GM21737 (cell line): Measurements from ENCODE around the gene KLK15.
"Not testable (repeated sequence)": the region's sequence is repeated elsewhere in the genome, so short reads cannot be mapped to it uniquely, and the experiment has no call there.

Source experiments
- ATAC-seq: cut with Tn5 transposase; IDR thresholded peaks from one replicate; pipeline ENCODE4 v1.9.1; 2021; ENCODE audit warnings: mild to moderate bottlenecking, moderate library complexity; ENCODE audit not compliant: unreplicated experiment

KLK15 gene

DNA sequence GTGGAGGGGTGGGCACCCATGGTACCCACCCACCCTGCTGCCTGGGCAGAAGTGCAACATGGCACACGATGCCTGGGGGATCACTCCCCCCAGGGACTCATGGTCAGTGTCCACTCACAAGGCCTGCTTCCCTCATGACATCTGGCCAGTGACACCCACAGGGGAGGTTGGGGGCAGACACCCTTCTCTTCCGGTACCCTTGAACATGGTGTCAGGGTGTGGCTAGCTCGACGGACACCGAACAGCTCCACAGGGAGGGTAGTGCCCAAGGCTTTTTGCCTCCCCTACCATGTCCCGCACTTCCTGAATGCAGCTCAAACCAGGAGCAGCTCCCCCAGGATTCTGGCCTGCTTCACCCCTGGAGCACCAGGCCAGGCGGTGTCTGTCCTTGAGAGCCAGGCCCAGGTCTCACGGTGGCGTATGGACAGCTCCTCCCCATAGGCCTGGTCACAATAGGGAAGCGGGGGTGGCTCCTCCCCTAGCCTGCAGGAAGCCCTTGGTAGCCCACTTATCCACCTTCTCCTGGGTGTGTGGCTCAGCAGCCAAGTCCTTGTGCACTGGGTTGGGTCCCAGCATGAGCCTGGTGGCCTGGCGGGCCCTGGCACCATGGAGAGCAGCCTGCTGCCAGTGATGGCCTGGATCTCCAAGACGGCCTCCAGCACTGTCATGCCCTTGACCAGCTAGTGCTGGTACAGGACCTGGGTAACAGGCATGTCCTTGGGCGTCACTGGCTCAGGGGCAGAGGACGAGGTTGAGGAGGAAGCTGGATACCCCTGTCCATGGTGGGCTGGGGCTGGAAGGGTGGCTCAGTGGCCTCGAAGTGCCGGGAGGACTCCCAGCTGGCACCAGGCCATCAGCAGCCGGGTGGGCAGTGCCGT lies 35.4 kb downstream of the KLK15 start:
- ATAC-seq, result no peak

DNA sequence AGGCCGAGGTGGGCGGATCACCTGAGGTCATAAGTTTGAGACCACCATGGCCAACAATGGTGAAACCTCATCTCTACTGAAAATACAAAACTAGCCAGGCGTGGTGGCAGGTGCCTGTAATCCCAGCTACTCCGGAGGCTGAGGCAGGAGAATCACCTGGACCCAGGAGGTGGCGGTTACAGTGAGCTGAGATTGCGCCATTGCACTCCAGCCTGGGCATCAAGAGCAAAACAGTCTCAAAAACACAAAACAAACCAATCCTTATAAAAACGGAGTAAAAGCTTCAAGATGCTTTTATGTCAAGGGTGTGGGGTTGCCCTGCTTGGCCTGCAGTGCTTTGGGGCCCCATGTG lies 36.0 kb downstream of the KLK15 start:
- no peak for ATAC-seq

DNA sequence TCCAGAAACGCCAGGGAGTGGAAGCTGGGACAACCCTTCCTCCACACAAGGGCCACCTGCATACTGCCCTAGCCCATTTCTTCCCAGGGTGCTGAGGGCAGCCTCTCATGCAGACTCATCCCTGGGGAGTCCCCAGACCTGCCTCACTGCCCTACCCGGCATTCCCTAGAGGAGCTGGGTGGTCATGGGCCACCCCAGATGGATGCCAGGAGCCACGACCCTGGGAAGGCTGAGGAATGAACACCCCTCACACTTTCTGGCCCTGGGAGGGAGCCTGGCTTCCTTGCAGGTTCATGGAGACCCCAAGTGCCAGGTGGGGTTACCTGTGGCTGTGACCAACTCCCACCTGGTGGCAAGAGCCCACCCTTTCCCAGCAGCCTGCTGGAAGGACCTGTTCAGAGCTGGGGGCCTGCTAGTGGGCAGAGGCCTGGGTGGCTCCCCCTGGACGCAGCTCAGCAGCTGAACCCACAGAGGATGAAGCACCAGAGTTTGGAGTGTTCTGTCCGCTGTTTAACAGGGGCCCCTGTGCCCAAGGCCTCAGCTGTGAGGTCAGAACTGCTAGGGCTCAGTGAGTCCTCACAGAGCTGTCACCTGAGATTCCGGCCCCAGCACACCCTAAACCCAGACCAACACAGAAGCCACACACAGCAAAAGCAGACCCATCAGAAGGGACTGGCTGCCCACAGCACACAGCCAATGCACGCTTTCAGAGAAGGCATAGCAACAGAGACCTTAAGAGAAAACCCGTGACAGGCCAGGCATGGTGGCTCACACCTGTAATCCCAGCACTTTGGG lies 36.5 kb downstream of the KLK15 start:
- ATAC-seq, result no peak

DNA sequence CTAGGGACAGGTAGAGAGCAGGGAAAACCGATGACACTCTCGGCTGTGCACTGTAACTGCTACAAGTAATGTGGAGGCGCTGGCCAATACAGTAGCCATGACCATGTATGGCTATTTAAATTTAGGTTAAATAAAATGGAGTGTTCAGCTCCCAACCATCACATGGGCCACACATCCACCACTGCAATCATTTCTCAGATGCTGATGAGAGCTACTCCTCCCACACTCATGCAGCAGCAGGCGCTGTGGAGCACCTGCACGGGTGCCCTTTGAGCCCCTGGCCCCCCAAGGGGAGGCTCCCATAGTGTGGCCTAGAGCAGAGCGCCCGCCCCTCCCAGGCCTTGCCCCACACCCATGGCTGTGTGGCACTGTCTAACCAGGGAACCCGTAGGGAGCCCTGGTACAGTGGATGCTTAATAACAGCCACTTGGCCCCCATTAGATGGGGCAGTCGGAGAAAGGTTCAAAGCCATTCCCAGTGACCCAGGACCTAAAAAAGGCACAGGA lies 37.2 kb downstream of the KLK15 start:
- ATAC-seq, result no peak

DNA sequence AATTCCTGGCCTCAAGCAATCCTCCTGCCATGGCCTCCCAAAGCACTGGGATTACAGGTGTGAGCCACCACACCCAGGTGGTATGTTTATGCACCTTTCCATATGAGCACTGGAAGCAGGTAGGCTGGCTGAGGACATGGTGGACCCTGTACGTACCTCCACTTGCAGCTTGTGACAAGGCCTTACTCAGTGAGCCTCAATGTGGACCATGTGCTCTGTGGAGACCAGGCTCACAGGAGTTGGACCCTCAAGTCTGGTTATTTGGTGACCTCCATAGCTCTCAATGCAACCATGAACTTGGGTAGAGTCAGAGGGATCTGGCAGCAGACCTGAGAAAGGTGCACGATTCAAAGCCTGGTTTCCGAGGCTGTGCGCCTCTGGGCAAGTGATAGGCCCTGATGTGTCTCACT lies 37.7 kb downstream of the KLK15 start:
- ATAC-seq, result no peak

DNA sequence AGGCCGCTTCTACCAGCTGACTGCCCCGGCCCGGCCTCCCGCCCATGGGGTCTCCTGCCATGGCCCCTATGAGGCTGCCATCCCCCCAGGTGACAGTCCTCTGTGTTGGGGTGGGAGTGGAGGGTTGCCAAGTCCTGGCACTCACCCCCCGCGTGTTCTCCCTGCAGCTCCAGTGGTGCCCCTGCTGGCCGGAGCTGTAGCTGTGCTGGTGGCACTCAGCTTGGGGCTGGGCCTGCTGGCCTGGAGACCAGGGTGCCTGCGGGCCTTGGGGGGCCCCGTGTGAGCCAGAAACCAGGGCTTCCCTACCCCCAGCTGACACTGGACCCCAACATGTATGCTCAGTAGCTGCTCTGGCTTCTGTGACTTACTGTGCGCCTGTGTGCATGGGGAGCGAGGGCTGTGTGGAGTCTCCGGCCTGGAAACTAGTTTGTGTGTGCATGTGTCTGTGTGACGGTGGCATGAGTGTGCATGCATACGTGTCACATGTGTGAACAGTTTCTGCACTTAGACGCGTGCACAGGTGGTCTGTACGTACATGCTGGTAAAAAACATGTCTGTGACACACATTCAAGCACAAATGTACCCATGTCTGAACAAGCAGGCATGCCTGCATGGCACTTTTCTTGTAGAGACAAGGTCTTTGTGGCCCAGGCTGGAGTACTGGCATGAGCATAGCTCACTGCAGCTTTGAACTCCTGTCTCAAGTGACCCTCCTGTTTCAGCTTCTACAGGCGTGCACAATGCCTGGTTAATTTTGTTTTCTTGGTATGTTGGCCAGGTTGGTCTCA lies 38.3 kb downstream of the KLK15 start:
- no peak for ATAC-seq

DNA sequence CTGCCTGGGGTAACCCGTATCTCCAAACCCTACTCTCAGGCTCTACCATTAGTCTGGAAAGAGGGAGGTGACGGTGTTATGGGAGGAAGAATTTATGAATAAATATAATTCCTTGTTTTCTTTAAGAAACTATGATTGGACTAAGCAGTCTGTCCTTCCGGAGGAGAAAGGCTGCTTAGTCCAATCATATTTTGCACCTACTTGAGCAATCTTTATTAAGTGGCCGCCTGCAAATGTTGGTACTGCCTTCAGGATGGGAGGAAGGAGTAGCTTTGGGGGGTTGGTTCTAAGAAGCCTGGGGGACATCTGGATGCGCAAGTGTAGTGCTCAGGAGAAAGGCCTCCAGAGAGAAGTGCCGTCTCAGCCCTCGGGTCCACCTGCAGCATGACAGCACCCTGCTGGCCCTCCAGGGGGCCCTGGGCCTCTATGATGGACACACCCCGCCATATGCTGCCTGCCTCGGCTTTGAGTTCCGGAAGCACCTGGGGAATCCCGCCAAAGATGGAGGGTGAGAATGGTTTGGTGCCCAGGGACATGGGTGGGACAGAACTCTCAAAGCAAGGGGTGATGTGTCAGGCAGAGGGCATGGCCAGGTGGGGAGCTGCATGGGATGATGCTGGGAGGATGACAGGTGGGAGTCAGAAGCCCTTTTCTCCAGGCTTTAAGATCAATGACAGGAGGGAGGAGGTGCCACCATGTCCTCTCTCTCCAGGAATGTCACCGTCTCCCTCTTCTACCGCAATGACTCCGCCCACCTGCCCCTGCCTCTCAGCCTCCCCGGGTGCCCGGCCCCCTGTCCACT lies 39.1 kb downstream of the KLK15 start:
- no peak for ATAC-seq

DNA sequence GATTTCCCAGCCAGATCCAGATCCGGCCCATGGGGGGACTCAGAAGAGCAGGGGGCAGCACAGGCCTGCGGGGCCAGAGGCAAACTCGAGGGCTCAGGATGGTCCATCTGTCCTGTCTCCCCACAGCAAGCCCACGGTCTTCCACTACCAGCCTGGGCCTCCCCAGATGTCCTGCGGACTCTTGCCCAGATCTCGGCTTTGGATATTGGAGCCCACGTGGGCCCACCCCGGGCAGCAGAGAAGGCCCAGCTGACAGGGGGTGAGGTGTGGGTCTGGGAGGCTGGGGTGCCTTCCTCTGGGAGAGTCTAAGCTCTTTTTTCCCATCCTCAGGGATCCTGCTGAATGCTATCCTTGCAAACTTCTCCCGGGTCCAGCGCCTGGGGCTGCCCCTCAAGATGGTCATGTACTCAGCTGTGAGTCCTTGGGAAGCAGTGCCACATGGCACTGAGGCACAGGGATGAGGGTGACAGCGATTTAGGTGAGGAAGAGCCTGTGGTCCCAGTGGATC lies 39.8 kb downstream of the KLK15 start:
- ATAC-seq, result no peak

DNA sequence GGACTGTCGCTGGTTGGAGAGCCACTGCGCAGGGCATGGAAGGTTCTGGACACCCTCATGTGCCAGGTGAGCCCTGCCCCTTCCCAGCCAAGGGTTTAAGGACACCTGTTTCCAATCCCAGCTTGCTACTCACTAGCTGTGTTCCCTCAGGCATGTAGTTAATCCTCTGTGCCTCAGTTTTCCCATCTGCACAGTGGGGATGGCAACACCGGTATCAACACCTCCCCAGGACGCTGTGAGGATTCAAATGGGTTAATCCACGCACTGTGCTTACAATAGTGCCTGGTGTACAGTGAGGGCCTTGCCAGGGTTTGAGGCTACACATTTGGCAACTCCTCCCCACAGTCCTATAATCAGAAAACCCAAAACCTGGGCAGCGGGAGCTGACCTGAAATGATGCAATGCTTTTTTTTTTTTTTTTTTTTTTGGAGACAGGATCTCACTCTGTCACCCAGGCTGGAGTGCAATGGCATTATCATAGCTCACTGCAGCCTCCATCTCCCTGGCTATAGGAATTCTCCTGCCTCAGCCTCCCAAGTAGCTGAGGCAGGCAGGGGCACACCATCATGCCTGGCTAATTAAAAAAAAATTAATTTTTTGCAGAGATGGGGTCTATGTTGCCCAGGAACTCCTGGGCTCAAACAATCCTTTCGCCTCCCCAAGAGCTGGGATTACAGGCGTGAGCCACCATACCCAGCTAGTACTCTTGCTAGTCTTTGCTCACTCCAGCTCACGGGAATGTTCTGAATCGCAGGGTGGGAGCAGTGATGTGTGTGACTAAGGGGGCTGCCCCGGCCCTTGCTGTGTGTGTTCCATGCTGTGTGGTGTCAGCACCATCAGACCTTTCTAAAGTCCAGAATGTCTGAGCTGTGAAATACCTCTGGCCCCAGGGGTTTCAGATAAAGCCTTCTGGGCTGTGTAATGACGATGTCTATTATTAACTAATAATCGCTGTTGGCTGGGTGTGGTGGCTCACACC lies 40.8 kb downstream of the KLK15 start:
- ATAC-seq, result no peak

DNA sequence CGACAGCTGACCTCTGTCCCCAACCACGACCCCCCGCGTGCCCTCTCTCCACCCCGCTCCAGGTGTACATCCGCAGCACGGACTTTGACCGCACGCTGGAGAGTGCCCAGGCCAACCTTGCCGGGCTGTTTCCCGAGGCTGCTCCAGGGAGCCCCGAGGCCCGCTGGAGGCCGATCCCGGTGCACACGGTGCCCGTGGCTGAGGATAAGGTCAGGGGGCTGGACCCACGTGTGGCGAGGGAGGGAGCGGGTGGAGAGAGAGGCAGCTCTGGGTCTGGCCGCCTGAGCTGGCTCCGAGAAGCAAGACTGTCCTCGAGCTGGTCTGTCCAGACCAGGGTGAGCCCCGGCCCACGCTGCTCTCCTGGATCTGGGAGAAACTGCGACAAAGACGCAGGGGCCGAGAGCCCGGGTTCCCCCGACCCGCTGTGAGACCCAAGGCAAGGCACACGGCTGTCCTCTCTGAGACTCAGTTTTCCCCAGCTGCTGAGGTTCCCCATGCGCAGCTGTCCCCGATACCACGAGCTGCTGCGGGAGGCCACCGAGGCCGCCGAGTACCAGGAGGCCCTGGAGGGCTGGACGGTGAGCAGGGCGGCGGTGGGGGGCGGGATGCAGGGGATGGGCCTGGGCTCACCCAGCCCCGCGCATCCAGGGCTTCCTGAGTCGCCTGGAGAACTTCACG lies 41.6 kb downstream of the KLK15 start:
- no peak for ATAC-seq

DNA sequence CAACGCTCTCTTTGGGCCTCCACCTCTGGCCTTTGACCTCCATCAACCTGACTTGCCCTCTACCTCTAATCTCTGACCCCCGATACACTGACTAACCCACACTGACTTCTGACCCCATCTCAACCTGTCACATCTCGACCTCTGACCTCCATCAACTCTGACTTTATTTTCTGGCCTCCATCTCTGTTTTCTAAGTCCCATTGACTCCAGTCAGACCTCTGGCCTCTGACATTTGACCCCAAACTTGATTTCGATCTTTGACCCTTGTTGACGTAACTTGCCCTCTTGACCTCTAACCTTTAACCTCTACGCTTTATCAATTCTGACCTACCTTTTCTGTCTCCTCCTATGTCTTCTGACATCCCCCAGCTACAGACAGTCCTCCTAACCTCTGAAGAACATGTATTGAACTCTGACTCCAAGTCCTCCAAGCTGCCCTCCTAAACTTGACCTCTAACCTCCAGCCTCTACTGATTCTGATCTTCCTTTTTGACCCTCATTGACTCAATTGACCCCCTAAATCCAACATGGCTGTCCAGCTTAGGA lies 42.4 kb downstream of the KLK15 start:
- ATAC-seq, result no peak

DNA sequence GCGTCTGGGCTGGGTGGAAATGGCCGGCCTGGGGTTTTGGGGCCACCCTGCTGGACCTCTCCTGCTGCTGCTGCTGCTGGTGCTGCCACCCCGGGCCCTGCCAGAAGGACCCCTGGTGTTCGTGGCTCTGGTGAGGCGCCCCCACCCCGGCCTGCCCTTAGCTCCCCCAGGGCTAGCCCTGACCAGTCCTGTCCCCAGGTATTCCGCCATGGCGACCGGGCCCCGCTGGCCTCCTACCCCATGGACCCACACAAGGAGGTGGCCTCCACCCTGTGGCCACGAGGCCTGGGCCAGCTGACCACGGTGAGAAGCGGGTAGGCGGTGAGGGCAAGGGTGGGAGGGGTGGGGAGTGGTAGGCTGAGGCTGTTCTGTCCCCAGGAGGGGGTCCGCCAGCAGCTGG lies 43.0 kb downstream of the KLK15 start, which contains the start of gene ACP4:
ACP4 (plus strand) TSS at position 20 of the 400 bp plus-strand sequence; CDS start at position 20, 0 bp downstream.
- ATAC-seq, result no peak

DNA sequence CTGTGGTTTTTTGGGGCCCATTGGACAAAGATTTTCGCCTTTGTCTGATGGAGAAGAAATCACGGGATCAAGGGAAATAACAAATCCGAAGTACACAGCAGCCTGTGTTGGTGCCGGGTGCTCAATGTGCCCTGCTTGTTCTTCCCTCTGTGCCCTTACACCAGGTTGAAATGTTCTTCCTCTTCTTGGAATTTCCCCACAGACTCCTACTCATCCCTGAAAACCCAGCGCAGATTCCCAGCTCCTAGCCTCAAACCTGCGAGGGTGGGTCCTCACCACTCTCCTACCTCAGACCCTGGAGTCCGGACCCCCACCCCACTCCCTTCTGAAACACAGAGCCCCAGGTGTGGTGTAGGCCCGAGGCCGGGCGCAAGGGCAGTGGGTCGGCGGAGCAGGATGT lies 48.0 kb downstream of the KLK15 start:
- ATAC-seq, result no peak

DNA sequence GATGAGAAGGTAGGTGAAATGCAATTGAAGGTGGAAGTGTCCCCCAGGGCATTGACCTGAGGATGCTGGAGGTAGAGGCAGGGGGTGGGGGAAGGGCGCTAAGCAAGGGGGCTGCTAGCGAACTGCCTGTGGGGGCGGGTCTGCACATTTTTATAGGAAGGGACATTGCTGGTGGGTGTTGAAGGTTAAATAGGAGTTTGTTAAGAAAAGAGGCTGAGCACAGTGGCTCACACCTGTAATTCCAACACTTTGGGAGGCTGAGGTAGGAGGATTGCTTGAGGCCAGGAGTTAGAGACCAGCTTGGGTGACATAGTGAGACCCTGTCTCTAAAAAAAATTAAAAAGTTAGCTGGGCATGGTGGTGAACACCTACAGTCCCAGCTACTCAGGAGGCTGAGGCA lies 48.7 kb downstream of the KLK15 start:
- ATAC-seq, result no peak

DNA sequence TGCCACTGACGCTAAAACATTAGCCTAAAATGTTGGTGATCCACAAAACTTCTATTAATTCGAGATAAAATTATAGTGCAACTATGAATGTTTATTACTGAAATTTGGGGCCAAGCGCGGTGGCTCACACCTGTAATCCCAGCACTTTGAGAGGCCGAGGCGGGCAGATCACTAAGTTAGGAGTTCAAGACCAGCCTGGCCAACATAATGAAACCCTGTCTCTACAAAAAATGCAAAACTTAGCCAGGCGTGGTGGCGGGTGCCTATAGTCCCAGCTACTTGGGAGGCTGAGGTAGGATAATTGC lies 49.6 kb downstream of the KLK15 start:
- not testable (repeated sequence) for ATAC-seq

DNA sequence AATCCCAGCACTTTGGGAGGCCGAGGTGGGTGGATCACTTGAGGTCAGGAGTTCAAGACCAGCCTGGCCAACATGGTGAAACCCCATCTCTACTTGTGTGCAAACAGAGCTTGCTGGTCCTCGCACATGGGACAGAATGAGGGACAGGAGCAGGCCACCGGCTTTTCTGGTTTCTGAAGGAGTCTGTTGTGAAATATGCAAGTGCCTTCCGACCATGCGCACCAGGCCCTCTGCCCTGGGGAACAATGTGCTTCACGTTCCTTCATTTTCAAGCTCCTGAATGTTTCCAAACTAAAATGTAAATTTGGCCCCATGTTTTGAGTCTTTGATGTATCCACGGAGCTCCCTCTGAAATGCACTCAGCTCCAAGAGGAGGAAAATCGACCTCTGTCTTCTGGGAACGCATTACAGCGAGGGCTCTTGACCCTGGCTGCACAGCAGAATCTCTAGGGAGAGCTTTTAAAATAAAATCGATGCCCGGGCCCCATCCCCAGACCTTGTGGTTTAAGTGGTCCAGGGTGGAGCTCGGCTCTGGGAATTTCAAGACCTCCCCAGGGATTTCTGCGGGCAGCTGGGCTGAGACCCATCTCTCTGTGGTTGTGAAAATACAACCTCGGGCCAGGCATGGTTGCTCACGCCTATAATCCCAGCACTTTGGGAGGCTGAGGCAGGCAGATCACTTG lies 52.5 kb downstream of the KLK15 start:
- no peak for ATAC-seq
